T follicular helper cell (primary cell): ENCODE measurements around the gene CDC25B.
"Not testable (repeated sequence)": the region's sequence is repeated elsewhere in the genome, so short reads cannot be mapped to it uniquely, and the experiment has no call there.

ENCODE experiments used
- DNase-seq: peaks from one replicate; pipeline ENCODE4 v3.0.0-alpha.2; 2020; ENCODE audit warnings: low read depth

CDC25B gene

GRCh38 chr20:3784863-3785239 is 11.3 kb upstream of the CDC25B start:
- DNase-seq: no peak

GRCh38 chr20:3785240-3786125 is 10.6 kb upstream of the CDC25B start:
- DNase-seq: no peak

GRCh38 chr20:3786126-3786484 is 10.0 kb upstream of the CDC25B start:
- DNase-seq: no peak

GRCh38 chr20:3786665-3787323 is 9.3 kb upstream of the CDC25B start, which contains the start of gene CENPB:
Gene CENPB (minus strand): TSS chr20:3786740. CDS start chr20:3786483, 257 bp downstream.
- peak; percentile 84 for DNase-seq

GRCh38 chr20:3787324-3788014 is 8.6 kb upstream of the CDC25B start:
- DNase-seq: no peak

GRCh38 chr20:3788685-3789155 is 7.4 kb upstream of the CDC25B start:
- no peak for DNase-seq

GRCh38 chr20:3789201-3789600 is 6.9 kb upstream of the CDC25B start:
- DNase-seq: not testable (repeated sequence)

- not testable (repeated sequence) for DNase-seq
Observed at GRCh38 chr20:3794168-3794567, 1.9 kb upstream of the CDC25B start.

GRCh38 chr20:3794701-3795420 is 1.2 kb upstream of the CDC25B start:
- no peak for DNase-seq

- DNase-seq: no peak
Observed at GRCh38 chr20:3796477-3797225, 541 bp downstream of the CDC25B start.

- no peak for DNase-seq
Observed at GRCh38 chr20:3797226-3797545, 1.1 kb downstream of the CDC25B start.

GRCh38 chr20:3797592-3798372 is 1.7 kb downstream of the CDC25B start:
- no peak for DNase-seq

- DNase-seq: no peak
Observed at GRCh38 chr20:3798373-3798768, 2.3 kb downstream of the CDC25B start.

- no peak for DNase-seq
Observed at GRCh38 chr20:3798908-3799248, 2.8 kb downstream of the CDC25B start.

GRCh38 chr20:3800256-3800877 is 4.3 kb downstream of the CDC25B start:
- DNase-seq: no peak

GRCh38 chr20:3800878-3801260 is 4.8 kb downstream of the CDC25B start:
- DNase-seq: no peak

GRCh38 chr20:3801299-3801698 is 5.2 kb downstream of the CDC25B start:
- DNase-seq: no peak

- DNase-seq: no peak
Observed at GRCh38 chr20:3801846-3802245, 5.7 kb downstream of the CDC25B start.

- no peak for DNase-seq
Observed at GRCh38 chr20:3802524-3803239, 6.6 kb downstream of the CDC25B start.

GRCh38 chr20:3803289-3803688 is 7.2 kb downstream of the CDC25B start:
- DNase-seq: no peak
